HG03280 (cell line): ENCODE measurements around the gene SLC37A3.
"Not testable (repeated sequence)": the region's sequence is repeated elsewhere in the genome, so short reads cannot be mapped to it uniquely, and the experiment has no call there.

ENCODE experiments used
- ATAC-seq: cut with Tn5 transposase; IDR thresholded peaks from one replicate; pipeline ENCODE4 v1.9.1; 2021; ENCODE audit warnings: mild to moderate bottlenecking, moderate library complexity; ENCODE audit not compliant: unreplicated experiment

Gene SLC37A3, protein sequence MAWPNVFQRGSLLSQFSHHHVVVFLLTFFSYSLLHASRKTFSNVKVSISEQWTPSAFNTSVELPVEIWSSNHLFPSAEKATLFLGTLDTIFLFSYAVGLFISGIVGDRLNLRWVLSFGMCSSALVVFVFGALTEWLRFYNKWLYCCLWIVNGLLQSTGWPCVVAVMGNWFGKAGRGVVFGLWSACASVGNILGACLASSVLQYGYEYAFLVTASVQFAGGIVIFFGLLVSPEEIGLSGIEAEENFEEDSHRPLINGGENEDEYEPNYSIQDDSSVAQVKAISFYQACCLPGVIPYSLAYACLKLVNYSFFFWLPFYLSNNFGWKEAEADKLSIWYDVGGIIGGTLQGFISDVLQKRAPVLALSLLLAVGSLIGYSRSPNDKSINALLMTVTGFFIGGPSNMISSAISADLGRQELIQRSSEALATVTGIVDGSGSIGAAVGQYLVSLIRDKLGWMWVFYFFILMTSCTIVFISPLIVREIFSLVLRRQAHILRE

DNA sequence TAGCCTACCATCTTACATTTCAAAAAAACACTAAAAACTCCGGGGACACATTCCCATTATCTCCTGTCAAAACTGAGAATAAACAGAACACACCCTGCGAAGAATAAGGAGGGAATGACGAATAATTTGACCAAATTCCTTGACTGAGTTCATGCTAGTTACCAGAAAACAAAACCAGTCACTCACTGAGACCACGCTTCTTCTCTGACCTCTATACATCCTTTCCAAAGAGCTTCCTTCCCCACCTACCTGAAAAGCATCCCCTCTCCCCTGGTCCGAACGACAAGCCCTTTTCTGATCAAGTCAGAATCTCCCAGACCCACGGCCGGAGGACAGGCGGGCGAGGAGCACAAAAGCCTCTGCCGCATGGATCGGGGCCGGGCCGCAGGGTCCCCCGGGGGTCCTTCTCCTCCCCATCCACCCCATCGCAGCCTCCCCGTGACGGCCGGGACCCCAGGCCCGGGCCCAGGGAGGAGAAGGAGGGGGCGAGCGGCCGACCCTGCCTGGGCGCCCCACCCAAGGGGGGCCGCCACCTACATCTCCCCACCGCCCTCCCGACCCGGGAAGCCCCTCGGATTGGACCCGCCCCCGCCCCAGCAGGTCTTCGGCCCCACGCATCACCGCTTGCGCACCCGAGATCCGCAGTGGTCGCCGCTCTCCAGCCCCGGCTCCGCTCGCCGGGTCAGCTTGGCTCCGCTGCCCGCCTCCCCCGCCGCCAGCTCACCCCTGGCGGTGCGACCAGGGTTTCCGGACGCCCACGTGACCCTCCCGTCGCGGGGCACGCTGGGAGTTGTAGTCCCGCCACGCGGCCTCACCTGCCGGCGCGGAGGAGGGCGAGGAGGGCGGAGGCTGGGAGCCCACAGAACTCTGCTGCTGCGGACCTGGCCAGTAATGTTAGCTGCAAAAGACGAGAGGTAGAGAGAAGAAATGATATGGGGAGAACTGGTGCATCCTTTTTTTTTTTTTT lies at the start of gene SLC37A3:
SLC37A3 (minus strand) TSS at position 747 of the 967 bp plus-strand sequence. CDS start 16,004 bp downstream, outside the sequence.
- peak; percentile 100 for ATAC-seq

- no peak for ATAC-seq
Measured at GRCh38 chr7:140447841-140448240, 49.5 kb upstream of the SLC37A3 start.

GRCh38 chr7:140446467-140446866 lies 48.1 kb upstream of the SLC37A3 start:
- no peak for ATAC-seq

DNA sequence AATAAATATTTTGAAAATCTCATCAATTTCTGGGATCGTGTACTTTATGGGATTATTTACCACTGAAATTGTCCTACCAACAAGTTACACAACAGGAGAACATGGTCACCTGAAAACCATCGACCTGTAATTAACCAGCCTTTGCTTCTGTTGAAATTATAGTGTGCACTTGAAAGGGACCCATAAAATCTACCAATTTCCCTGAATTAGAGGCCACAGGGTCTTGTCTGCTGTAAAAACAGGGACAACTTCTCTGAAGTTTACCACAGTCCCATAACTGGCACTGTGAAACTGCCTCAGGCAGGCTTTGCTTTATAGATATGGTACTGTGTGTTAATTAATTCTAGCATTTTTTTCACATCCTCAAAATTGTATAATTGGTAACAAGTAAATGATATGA lies 43.2 kb upstream of the SLC37A3 start:
- ATAC-seq: no peak

GRCh38 chr7:140440593-140440992 lies 42.3 kb upstream of the SLC37A3 start:
- no peak for ATAC-seq

GRCh38 chr7:140439359-140439758 lies 41.0 kb upstream of the SLC37A3 start:
- ATAC-seq: no peak

GRCh38 chr7:140435252-140435895 lies 37.0 kb upstream of the SLC37A3 start:
- ATAC-seq: no peak

DNA sequence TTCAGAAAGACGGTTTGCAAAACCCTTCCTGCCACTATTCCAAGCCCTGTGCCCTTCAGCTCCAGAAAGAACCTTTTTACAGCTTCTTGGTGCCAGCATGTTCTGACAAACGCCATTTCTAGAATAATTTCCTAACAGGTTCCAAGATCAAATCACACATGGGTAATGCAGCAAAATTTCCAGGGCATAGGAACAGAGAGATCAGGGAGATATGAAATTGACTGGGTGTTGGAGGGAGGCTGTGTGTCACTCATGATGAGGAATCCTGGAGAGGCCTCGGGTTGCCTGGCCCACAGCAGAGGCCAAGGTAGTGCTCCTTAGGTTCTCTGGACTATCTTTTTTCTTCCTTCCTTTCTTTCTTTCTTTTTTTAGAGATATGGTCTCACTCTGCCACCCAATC lies 35.1 kb upstream of the SLC37A3 start:
- no peak for ATAC-seq

GRCh38 chr7:140426130-140426529 lies 27.8 kb upstream of the SLC37A3 start:
- ATAC-seq: no peak

GRCh38 chr7:140425718-140426117 lies 27.4 kb upstream of the SLC37A3 start:
- ATAC-seq: no peak

DNA sequence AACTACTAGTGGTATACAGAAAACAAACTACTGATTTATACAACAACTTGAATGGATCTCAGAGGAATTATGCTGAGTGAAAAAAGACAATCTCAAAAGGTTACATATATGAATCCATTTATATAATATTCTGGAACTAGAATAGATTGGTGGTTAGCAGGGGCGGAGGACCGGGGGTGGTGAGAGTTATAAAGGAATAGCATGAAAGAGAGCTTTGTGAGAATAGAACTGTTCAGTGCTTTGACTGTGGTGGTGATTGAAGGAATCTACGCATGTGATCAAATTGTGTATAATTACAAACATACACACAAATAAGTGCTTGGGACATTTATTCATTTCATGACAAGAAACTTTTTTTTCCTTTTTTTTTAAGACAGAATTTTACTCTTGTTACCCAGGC lies 25.2 kb upstream of the SLC37A3 start:
- ATAC-seq: no peak

GRCh38 chr7:140421521-140421920 lies 23.2 kb upstream of the SLC37A3 start:
- no peak for ATAC-seq

DNA sequence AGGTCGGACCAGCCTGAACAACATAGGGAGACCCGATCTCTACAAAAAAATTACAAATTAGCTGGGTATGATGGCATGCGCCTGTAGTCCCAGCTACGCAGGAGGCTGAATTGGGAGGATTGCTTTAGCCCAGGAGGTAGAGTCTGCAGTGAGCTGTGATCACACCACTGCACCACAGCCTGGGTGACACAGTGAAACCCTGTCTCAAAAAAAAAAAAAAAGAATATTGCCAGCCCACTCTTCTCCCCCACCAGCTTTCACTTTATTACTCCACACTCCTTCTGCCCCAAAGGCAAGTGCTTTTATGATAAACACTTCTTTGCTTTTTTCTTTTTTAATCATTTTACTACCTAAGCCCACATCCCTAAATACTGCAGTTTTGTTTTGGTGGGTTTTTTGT lies 20.3 kb upstream of the SLC37A3 start:
- ATAC-seq: no peak

DNA sequence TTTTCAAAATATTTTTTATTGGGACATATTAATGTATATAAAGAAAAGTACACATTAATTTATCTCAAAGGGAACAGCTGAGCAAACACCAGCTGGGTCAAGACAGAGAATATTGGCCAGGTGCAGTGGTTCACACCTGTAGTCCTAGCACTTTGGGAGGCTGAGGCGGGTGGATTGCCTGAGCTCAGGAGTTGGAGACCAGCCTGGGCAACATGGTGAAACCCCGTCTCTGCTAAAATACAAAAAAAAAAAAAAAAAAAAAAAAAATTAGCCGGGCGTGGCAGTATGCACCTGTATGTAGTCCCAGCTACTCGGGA lies 19.8 kb upstream of the SLC37A3 start:
- ATAC-seq: not testable (repeated sequence)

DNA sequence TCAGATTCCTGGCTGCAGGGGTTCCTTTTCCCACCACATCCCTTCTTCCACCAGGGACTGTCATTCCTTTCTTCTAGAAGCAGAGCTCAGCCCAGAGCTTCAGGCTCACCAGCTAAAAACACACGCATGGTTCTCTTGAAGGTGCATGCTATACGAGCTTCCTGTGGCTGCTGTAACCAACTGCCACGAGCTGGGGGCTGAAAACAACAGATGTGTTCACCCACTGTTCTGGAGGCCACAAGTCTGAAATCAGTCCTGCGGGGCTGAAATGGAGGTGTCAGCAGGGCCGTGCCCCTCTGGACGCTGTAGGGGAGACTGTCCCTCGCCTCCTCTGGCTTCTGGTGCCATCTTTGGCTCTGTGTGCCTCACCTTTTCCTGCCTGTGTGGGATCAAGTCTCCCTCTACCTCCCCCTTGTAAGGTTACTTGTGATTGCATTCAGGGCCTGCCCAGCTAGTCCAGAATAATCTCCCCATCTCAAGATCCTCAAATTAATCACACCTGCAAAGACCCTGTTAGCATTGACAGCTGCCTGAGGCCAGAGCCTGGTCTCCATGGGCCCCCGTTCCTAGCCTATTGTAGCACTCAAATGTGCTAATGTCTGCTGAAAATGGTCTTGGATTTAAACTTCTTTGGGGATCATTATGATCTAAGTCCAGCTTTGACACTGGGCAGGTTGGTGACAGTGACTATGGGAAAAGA lies 19.3 kb upstream of the SLC37A3 start:
- no peak for ATAC-seq

DNA sequence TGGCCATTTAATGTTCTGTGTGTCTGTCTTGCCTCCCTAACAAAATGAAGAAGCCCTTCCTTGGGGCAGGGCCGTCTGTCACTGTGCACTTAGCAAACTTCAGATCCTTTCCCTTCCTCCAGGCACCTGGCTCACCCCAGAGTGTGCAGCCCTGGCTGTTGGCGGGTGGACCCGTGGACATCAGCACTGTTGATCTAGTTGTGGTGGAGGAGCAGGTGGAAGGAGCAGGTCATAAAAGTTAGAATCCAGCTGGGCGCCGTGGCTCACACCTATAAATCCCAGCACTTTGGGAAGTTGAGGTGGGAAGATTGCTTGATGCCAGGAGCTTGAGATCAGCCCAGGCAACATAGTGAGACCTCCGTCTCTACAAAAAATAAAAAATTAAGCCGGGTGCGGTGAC lies 18.2 kb upstream of the SLC37A3 start:
- ATAC-seq: no peak

- not testable (repeated sequence) for ATAC-seq
Measured at GRCh38 chr7:140415816-140416215, 17.5 kb upstream of the SLC37A3 start.

DNA sequence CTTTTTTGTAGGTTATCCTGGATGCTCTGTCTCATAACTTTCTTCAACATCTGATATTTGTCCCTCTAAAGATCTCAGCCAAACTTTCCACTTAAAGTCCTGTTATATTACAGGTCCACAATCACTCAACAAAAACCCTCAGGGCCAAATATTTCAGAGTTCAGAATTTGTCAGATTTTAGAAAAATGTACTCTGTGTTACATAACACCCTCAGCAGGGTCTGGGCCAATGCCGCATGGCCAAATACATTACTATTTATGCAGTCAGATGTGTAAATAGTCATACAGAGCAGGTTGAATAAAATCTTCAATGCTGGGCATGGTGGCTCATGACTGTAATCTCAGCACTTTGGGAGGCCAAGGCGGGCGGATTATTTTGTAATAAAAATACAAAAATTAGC lies 17.0 kb upstream of the SLC37A3 start:
- ATAC-seq: no peak

DNA sequence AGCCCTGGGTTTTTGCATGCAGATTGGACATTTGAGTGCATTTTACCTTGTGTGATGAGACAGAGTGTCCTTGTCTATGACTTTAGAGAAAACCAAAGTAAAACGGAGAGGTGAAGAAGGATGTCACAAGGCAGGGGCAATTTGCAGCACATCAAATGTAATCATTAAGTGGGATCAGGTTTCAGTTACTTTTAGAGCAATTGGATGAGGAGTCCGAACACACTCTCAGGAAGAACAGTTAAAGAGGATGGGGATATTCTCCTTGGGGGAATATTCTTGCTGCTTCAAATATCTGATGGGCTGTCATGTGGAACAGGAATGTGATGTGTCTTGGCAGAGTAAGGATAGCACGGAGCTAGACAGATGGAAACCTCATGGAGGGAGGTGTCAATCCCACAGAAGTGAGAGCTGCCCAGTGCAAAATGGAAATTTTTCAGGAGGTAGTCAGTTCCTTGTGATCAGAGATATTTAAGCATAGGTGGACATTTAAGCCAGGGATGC lies 6.3 kb upstream of the SLC37A3 start:
- no peak for ATAC-seq

- no peak for ATAC-seq
Measured at GRCh38 chr7:140403878-140404564, 5.7 kb upstream of the SLC37A3 start, which contains the start of gene RAB19. RAB19 (plus strand) TSS chr7:140404058; CDS start chr7:140407647, 3,589 bp downstream.
